GM21717 (cell line): ENCODE measurements around the gene HDHD5.
"Not testable (repeated sequence)": the region's sequence is repeated elsewhere in the genome, so short reads cannot be mapped to it uniquely, and the experiment has no call there.

Source experiments
- ATAC-seq: cut with Tn5 transposase; IDR thresholded peaks from one replicate; pipeline ENCODE4 v1.9.1; 2021; ENCODE audit warnings: mild to moderate bottlenecking, moderate library complexity; ENCODE audit not compliant: unreplicated experiment

The HDHD5 gene

GRCh38 chr22:17157714-17158113, 1.4 kb downstream of the HDHD5 start:
- no peak for ATAC-seq

GRCh38 chr22:17155941-17156340, 3.1 kb downstream of the HDHD5 start:
- no peak for ATAC-seq

GRCh38 chr22:17152971-17153370, 6.1 kb downstream of the HDHD5 start:
- no peak for ATAC-seq

GRCh38 chr22:17152340-17152739, 6.7 kb downstream of the HDHD5 start:
- no peak for ATAC-seq

GRCh38 chr22:17149076-17149815, 9.8 kb downstream of the HDHD5 start:
- no peak for ATAC-seq

- not testable (repeated sequence) for ATAC-seq
Measured at GRCh38 chr22:17147458-17147857, 11.6 kb downstream of the HDHD5 start.

- ATAC-seq = no peak
Measured at GRCh38 chr22:17145021-17145680, 13.9 kb downstream of the HDHD5 start.

GRCh38 chr22:17143826-17144225, 15.3 kb downstream of the HDHD5 start:
- no peak for ATAC-seq

- ATAC-seq = no peak
Measured at GRCh38 chr22:17143101-17143500, 16.0 kb downstream of the HDHD5 start.

GRCh38 chr22:17140826-17141766, 18.0 kb downstream of the HDHD5 start:
- no peak for ATAC-seq

GRCh38 chr22:17140022-17140421, 19.1 kb downstream of the HDHD5 start:
- ATAC-seq = no peak

- ATAC-seq = no peak
Measured at GRCh38 chr22:17138513-17138912, 20.6 kb downstream of the HDHD5 start.

GRCh38 chr22:17137861-17138425, 21.1 kb downstream of the HDHD5 start:
- ATAC-seq = no peak

GRCh38 chr22:17137170-17137569, 21.9 kb downstream of the HDHD5 start:
- no peak for ATAC-seq

- ATAC-seq = no peak
Measured at GRCh38 chr22:17135153-17135760, 23.8 kb downstream of the HDHD5 start.

GRCh38 chr22:17133137-17133536, 25.9 kb downstream of the HDHD5 start:
- ATAC-seq = no peak

- ATAC-seq = no peak
Measured at GRCh38 chr22:17132112-17132511, 27.0 kb downstream of the HDHD5 start.

GRCh38 chr22:17131686-17132085, 27.4 kb downstream of the HDHD5 start:
- ATAC-seq = no peak

- no peak for ATAC-seq
Measured at GRCh38 chr22:17130199-17130598, 28.9 kb downstream of the HDHD5 start.
